SIG-M5 treated with dmso at 0.1 percent for 504 hours (cell line): Measurements from ENCODE around the gene ZNF831.

ENCODE experiments used
- DNase-seq: peaks from one replicate; lab custom pipeline; 2025; ENCODE audit not compliant: unreplicated experiment; lab: John Stamatoyannopoulos, UW

The ZNF831 gene

GRCh38 chr20:59297686-59298085 lies 134.1 kb downstream of the ZNF831 start:
- no peak for DNase-seq

- DNase-seq, result no peak
Observed at GRCh38 chr20:59299945-59300332, 136.3 kb downstream of the ZNF831 start.

- DNase-seq, result no peak
Observed at GRCh38 chr20:59300333-59301081, 136.9 kb downstream of the ZNF831 start, which contains the start of gene EDN3. Gene EDN3, plus strand, starts transcription at chr20:59300611. Its CDS starts 202 bp downstream, at chr20:59300813.

GRCh38 chr20:59301343-59302007 lies 137.9 kb downstream of the ZNF831 start:
- no peak for DNase-seq

GRCh38 chr20:59305908-59306655 lies 142.5 kb downstream of the ZNF831 start:
- DNase-seq, result no peak

GRCh38 chr20:59307270-59307669 lies 143.6 kb downstream of the ZNF831 start:
- DNase-seq, result no peak
